Stomach (tissue), 9 donors: Measurements from ENCODE around the gene LRGUK. TPM values are rescaled to one million over a fixed set of nuclear protein-coding genes. Genes with fewer than 3 reads are reported as not detected.

Experiments used
- DNase-seq, 2 donors: peaks; one replicate each; pipeline versions ENCODE4 v3.0.0 to v3.0.0-alpha.2; 2013 to 2019
- H3K27ac ChIP-seq, 5 donors: fragments of 200-600 bp in 4 of 5; sonication (generic) in 4 of 5; one replicate each; pipeline ENCODE4 v1.5.1; 2013 to 2019; ENCODE audit warnings: mild to moderate bottlenecking in 1 of 5, moderate library complexity in 1 of 5
- H3K27me3 ChIP-seq, 3 donors: fragments of 200-600 bp; sonication (generic); one replicate each; pipeline ENCODE4 v1.5.1; 2017 to 2019; ENCODE audit warnings: mixed run types in 1 of 3
- H3K36me3 ChIP-seq, 4 donors: fragments of 200-600 bp; sonication (generic); 1 replicate in 3 of 4; 2 replicates in 1 of 4; pipeline ENCODE4 v1.5.1; 2016 to 2019
- H3K4me1 ChIP-seq, 4 donors: fragments of 200-600 bp; sonication (generic); one replicate each; pipeline ENCODE4 v1.5.1; 2016 to 2019
- H3K4me3 ChIP-seq, 4 donors: fragments of 200-600 bp; sonication (generic) in 3 of 4; one replicate each; pipeline ENCODE4 v1.5.1; 2016 to 2019; ENCODE audit warnings: mild to moderate bottlenecking in 1 of 4
- H3K9me3 ChIP-seq, 4 donors: fragments of 200-600 bp; sonication (generic); one replicate each; pipeline ENCODE4 v1.5.1; 2016 to 2019
- EP300 ChIP-seq: sonication (generic); formaldehyde crosslinking; IDR thresholded peaks from one replicate; pipeline ENCODE4 v1.6.1; 2017; ENCODE audit warnings: antibody characterized with exemption
- POLR2A ChIP-seq, 4 donors: fragments of 450-650 bp; IDR thresholded peaks; one replicate each; pipeline ENCODE4 v1.6.1; 2016; ENCODE audit warnings: antibody characterized with exemption in 4 of 4, control low read depth in 2 of 4, mild to moderate bottlenecking in 1 of 4, moderate library complexity in 1 of 4
- POLR2AphosphoS5 ChIP-seq, 3 donors: sonication (generic); formaldehyde crosslinking; IDR thresholded peaks; one replicate each; pipeline ENCODE4 v1.6.1; 2016; ENCODE audit warnings: antibody characterized with exemption in 3 of 3
- WGBS, 5 donors: extraction: QIAGEN DNeasy Blood & Tissue Kit in 3 of 5; methylation state at CpG; one replicate each; pipeline versions ENCODE4 v1.1.5 to v1.1.7; 2013 to 2018; 5-methylcytosine and 5-hydroxymethylcytosine counted together
- intact Hi-C: fragments of 100-400 bp; cut with DNase I; formaldehyde crosslinking; loops from one replicate; pipeline ENCODE4 v1.15.1; 2023; ENCODE audit warnings: low total_unique reads
- polyA plus RNA-seq, 3 donors: library from polyadenylated mRNA; stranded (reverse); fragments of 200-250 nt; gene quantifications; one replicate each; pipeline ENCODE4 v1.2.3, GENCODE V29; 2013
- total RNA-seq, 5 donors: library from RNA; depleted of rRNA; stranded (reverse); fragments of >200 nt; gene quantifications; one replicate each; pipeline versions ENCODE4 v1.1.0 to v1.2.3, GENCODE V29; 2014 to 2016
- TF ChIP-seq, protein P1 (sequence below), 7 experiments: fragments of 450-650 bp in 4 of 7; fragments of 200-600 bp in 3 of 7; sonication (generic) in 3 of 7; IDR thresholded peaks; one replicate each; pipeline ENCODE4 v1.5.1; 2016 to 2019; ENCODE audit warnings: antibody characterized with exemption in 7 of 7, control low read depth in 2 of 7, mild to moderate bottlenecking in 1 of 7
- donor health status: healthy with polysubstance abuse.
- donor health status: Bipolar disorder and iron deficiency.
- donor health status: healthy.

The LRGUK gene
- total and polyA plus RNA-seq, 8 donors, result 0.10 to 4.1 (median 1.5) TPM; not detected in 3

DNA sequence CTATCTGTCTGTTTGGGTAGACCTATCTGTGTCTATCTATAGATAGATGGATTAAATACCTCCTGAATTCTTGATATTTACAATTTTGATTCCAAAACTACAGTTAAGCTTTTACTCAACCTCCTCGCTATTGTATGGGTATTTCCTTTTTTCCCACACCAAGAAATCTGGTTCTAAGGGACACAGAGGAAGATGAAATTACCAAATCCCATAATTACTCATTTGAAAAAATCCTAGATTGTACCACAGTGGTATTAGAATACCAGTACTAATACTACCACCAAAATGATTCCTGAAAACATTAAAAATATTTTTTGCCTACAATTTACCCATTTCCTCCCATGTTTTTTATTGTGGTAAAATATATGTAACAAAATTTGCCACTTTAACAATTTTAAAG lies 53.2 kb downstream of the LRGUK start:
- no peaks in the 10 kb centered on the region for H3K36me3 ChIP-seq
- 85 to 95% (median 87%) methylated on average over 1 of the region's 1 CpG for WGBS, 5 donors
- peaks cover 0 to under 1% (median 0%) of the 10 kb centered on the region in 4 donors for H3K4me1 ChIP-seq
- no peak overlapping the region for H3K4me3 ChIP-seq
- TF ChIP-seq, protein P1, sequence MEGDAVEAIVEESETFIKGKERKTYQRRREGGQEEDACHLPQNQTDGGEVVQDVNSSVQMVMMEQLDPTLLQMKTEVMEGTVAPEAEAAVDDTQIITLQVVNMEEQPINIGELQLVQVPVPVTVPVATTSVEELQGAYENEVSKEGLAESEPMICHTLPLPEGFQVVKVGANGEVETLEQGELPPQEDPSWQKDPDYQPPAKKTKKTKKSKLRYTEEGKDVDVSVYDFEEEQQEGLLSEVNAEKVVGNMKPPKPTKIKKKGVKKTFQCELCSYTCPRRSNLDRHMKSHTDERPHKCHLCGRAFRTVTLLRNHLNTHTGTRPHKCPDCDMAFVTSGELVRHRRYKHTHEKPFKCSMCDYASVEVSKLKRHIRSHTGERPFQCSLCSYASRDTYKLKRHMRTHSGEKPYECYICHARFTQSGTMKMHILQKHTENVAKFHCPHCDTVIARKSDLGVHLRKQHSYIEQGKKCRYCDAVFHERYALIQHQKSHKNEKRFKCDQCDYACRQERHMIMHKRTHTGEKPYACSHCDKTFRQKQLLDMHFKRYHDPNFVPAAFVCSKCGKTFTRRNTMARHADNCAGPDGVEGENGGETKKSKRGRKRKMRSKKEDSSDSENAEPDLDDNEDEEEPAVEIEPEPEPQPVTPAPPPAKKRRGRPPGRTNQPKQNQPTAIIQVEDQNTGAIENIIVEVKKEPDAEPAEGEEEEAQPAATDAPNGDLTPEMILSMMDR (IDR thresholded peaks at IDR 0.05), result no peak
- TF ChIP-seq POLR2A (IDR thresholded peaks at IDR 0.05) (no peak), EP300 (no peak), POLR2AphosphoS5 (IDR thresholded peaks at IDR 0.05) (no peak)
- intact Hi-C loops, result no loop called here
- no peaks in the 10 kb centered on the region for H3K9me3 ChIP-seq
- no peak overlapping the region for H3K27ac ChIP-seq
- no peaks in the 10 kb centered on the region for H3K27me3 ChIP-seq
- no peak for DNase-seq

DNA sequence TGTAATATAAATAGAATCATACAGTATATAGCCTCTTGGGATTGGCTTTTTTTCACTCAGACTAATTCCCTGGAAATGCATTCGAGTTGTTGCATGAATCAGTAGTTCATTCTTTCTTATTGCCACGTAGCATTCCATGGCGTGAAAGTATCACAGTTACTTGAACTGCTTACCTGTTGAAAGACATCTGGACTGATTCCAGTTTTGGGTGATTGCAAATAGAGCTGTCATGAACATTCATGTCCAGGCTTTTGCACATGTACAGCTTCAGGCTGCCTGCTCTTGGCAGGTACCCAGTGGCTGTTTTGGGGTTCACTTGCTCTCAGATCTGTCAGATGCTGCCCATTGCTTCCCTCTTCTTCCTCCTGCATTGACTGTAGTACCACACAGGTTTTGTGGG lies 54.9 kb downstream of the LRGUK start:
- intact Hi-C loops, result no loop called here
- WGBS, 5 donors, result 52 to 56% (median 53%) methylated on average over 3 of the region's 3 CpGs
- Histone ChIP-seq H3K36me3 (no peaks in the 10 kb centered on the region), H3K27ac (no peak overlapping the region), H3K4me3 (no peak overlapping the region), H3K27me3 (no peaks in the 10 kb centered on the region), H3K4me1 (no peaks in the 10 kb centered on the region), H3K9me3 (no peaks in the 10 kb centered on the region)
- TF ChIP-seq POLR2AphosphoS5 (IDR thresholded peaks at IDR 0.05) (no peak), POLR2A (IDR thresholded peaks at IDR 0.05) (no peak), EP300 (no peak)
- TF ChIP-seq, protein P1 (IDR thresholded peaks at IDR 0.05), result no peak
- no peak for DNase-seq

DNA sequence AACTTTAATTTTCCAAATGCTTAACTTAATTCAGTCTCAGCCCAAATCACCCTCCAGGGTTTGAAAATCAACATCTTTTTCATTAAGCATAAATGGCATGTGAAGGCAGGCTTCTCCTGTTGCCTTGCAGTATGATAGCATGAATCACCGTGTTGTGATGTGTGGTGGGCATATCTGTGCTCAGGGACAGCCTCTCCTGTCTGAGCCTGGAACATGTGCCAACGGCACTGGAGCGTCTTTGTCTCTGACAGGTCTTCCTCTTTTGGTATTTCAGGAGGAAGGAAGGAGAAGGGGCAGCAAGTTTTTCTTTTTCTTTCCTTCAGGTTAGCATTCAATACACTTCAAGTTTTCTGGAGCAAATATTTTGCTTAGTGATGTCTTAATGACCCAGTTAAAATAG lies 57.6 kb downstream of the LRGUK start:
- WGBS, 5 donors, result 62 to 86% (median 80%) methylated on average over 3 of the region's 3 CpGs
- DNase-seq, result no peak
- no peaks in the 10 kb centered on the region for H3K27me3 ChIP-seq
- TF ChIP-seq EP300, result no peak
- TF ChIP-seq POLR2A (IDR thresholded peaks at IDR 0.05), result no peak
- no peak for TF ChIP-seq POLR2AphosphoS5 (IDR thresholded peaks at IDR 0.05)
- TF ChIP-seq, protein P1 (IDR thresholded peaks at IDR 0.05), result no peak
- H3K36me3 ChIP-seq, result no peaks in the 10 kb centered on the region
- no peak overlapping the region for H3K27ac ChIP-seq
- H3K4me1 ChIP-seq, result no peaks in the 10 kb centered on the region
- H3K4me3 ChIP-seq, result no peak overlapping the region
- H3K9me3 ChIP-seq, result no peaks in the 10 kb centered on the region
- intact Hi-C loops, result no loop called here

DNA sequence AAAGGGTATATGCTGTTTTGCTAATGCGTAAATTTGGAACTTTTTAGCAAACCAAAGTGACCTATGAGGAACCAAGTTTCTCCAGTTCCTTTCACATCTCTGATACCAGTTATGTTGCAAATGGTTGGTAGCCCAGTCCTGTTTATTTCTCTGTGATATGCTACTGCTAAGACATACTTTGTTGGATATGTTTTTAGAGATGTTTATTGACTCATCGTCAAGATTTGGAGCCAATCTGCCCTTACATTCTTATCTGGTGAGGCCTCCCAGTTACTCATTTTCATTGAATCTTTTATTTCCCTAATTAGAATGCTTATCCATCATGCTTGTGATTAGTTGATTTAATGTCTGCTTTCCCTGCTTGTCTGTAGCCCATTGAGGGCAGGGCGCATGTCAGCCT lies 58.9 kb downstream of the LRGUK start:
- Histone ChIP-seq H3K9me3 (no peaks in the 10 kb centered on the region), H3K4me3 (no peak overlapping the region), H3K27me3 (no peaks in the 10 kb centered on the region), H3K27ac (no peak overlapping the region), H3K36me3 (no peaks in the 10 kb centered on the region), H3K4me1 (no peaks in the 10 kb centered on the region)
- TF ChIP-seq POLR2AphosphoS5 (IDR thresholded peaks at IDR 0.05) (no peak), EP300 (no peak), POLR2A (IDR thresholded peaks at IDR 0.05) (no peak)
- TF ChIP-seq, protein P1 (IDR thresholded peaks at IDR 0.05), result no peak
- intact Hi-C loops, result no loop called here
- 60 to 62% (median 62%) methylated on average over 3 of the region's 3 CpGs for WGBS, 5 donors
- no peak for DNase-seq
